ENCODE measurements around the gene SFI1. TPM values are rescaled to one million over a fixed set of nuclear protein-coding genes. Genes with fewer than 3 reads are reported as not detected.
A peak's percentile ranks its signal among the peaks of the same experiment; 100 is the strongest.
"Not testable (repeated sequence)": the region's sequence is repeated elsewhere in the genome, so short reads cannot be mapped to it uniquely, and the experiment has no call there.

Gene SFI1
- polyA plus RNA-seq, 1 donor (not counting 4 experiments of a cell fraction or from before 2014, with no cell fraction given) = 10.7 TPM

GRCh38 chr22:31492151-31492550 is 4.2 kb upstream of the SFI1 start:
- Histone ChIP-seq H2AFZ (ENCODE audit: control insufficient read depth, low read length) (peak overlapping the region; percentile 9), H3K9me3 (ENCODE audit: control insufficient read depth, low read depth, low read length) (no peaks in the 10 kb centered on the region), H3K27me3 (ENCODE audit: control insufficient read depth, extremely low read depth, insufficient read depth, low read length) (no peaks in the 10 kb centered on the region), H3K4me3 (ENCODE audit: control insufficient read depth in 2 of 3, extremely low read depth in 1 of 3, insufficient read depth in 2 of 3, low read depth in 1 of 3, low read length in 3 of 3) (no peak overlapping the region), H3K4me1 (ENCODE audit: control insufficient read depth, extremely low read depth, insufficient read depth, low read length) (peaks cover 33% of the 10 kb centered on the region), H4K20me1 (ENCODE audit: control insufficient read depth, extremely low read depth, insufficient read depth, low read length) (no peaks in the 10 kb centered on the region), H3K9me1 (ENCODE audit: control insufficient read depth, extremely low read depth, insufficient read depth, low read length) (no peaks in the 10 kb centered on the region), H3K9ac (ENCODE audit: control insufficient read depth, extremely low read depth, insufficient read depth, low read length) (no peak overlapping the region), H3K4me2 (ENCODE audit: control insufficient read depth, extremely low read depth, insufficient read depth, low read depth, low read length) (no peak overlapping the region), H3K36me3 (ENCODE audit: control insufficient read depth in 2 of 2, extremely low read depth in 1 of 2, insufficient read depth in 2 of 2, low read length in 2 of 2) (peaks cover 1 to 9% of the 10 kb centered on the region in 2 experiments), H3K79me2 (ENCODE audit: control insufficient read depth, insufficient read depth, low read length) (peaks cover 34% of the 10 kb centered on the region), H3K27ac (ENCODE audit: control insufficient read depth, insufficient read depth, low read length) (peak overlapping the region; percentile 14)
- no peak for DNase-seq (ENCODE audit: low read depth, low spot score)
- TF ChIP-seq CTCF (optimal IDR thresholded peaks at IDR 0.05 in 1 of 3, IDR thresholded peaks at IDR 0.05 in 1 of 3, conservative IDR thresholded peaks at IDR 0.05 in 1 of 3; ENCODE audit: extremely low read depth in 1 of 3, insufficient read depth in 2 of 3, low read length in 3 of 3) = no peak
- no peak for TF ChIP-seq EZH2 (IDR thresholded peaks at IDR 0.05; ENCODE audit: low read length)
- peak; percentile 9 for FAIRE-seq
- dilution Hi-C loops (cut with MboI; ENCODE audit: extremely low pct_ligation_motif_present, low sequenced_read_pairs) = no loop called here

- DNase-seq (ENCODE audit: low read depth, low spot score); H2AFZ ChIP-seq (ENCODE audit: control insufficient read depth, low read length); H3K4me3 ChIP-seq (ENCODE audit: control insufficient read depth in 2 of 3, extremely low read depth in 1 of 3, insufficient read depth in 2 of 3, low read depth in 1 of 3, low read length in 3 of 3); H3K27me3 ChIP-seq (ENCODE audit: control insufficient read depth, extremely low read depth, insufficient read depth, low read length); H3K36me3 ChIP-seq (ENCODE audit: control insufficient read depth in 2 of 2, extremely low read depth in 1 of 2, insufficient read depth in 2 of 2, low read length in 2 of 2); H3K9me3 ChIP-seq (ENCODE audit: control insufficient read depth, low read depth, low read length); H3K9ac ChIP-seq (ENCODE audit: control insufficient read depth, extremely low read depth, insufficient read depth, low read length); H3K27ac ChIP-seq (ENCODE audit: control insufficient read depth, insufficient read depth, low read length); dilution Hi-C loops (cut with MboI; ENCODE audit: extremely low pct_ligation_motif_present, low sequenced_read_pairs); H3K4me2 ChIP-seq (ENCODE audit: control insufficient read depth, extremely low read depth, insufficient read depth, low read depth, low read length); FAIRE-seq; H4K20me1 ChIP-seq (ENCODE audit: control insufficient read depth, extremely low read depth, insufficient read depth, low read length); H3K9me1 ChIP-seq (ENCODE audit: control insufficient read depth, extremely low read depth, insufficient read depth, low read length): not testable (repeated sequence)
- Histone ChIP-seq H3K79me2 (ENCODE audit: control insufficient read depth, insufficient read depth, low read length) (peaks cover 28% of the 10 kb centered on the region), H3K4me1 (ENCODE audit: control insufficient read depth, extremely low read depth, insufficient read depth, low read length) (peaks cover 29% of the 10 kb centered on the region)
These were observed 3.0 kb upstream of the SFI1 start for GRCh38 chr22:31493355-31493754.

DNA sequence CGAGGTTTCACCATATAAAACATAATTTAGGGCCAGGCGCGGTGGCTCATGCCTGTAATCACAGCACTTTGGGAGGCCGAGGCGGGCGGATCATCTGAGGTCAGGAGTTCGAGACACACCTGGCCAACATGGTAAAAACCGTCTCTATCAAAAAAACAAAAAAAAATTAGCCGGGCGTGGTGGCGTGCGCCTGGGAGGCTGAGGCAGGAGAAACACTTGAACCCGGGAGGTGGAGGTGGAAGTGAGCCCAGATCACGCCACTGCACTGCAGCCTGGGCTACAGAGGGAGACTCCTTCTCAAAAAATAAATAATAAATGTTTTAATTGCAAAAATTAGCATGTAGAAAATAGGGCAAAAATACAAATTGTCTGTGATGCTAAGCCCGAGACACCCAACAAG is 993 bp upstream of the SFI1 start:
- Histone ChIP-seq H3K27ac (ENCODE audit: control insufficient read depth, insufficient read depth, low read length) (peak overlapping the region; percentile 71), H3K36me3 (ENCODE audit: control insufficient read depth in 2 of 2, extremely low read depth in 1 of 2, insufficient read depth in 2 of 2, low read length in 2 of 2) (no peaks in the 10 kb centered on the region), H3K4me2 (ENCODE audit: control insufficient read depth, extremely low read depth, insufficient read depth, low read depth, low read length) (peak overlapping the region; percentile 94), H3K9me1 (ENCODE audit: control insufficient read depth, extremely low read depth, insufficient read depth, low read length) (no peaks in the 10 kb centered on the region), H3K4me3 (ENCODE audit: control insufficient read depth in 2 of 3, extremely low read depth in 1 of 3, insufficient read depth in 2 of 3, low read depth in 1 of 3, low read length in 3 of 3) (peak overlapping the region in 2 of 3 experiments; percentile 77 to 86), H3K27me3 (ENCODE audit: control insufficient read depth, extremely low read depth, insufficient read depth, low read length) (no peaks in the 10 kb centered on the region), H2AFZ (ENCODE audit: control insufficient read depth, low read length) (peak overlapping the region; percentile 10), H3K9ac (ENCODE audit: control insufficient read depth, extremely low read depth, insufficient read depth, low read length) (peak overlapping the region; percentile 85), H3K79me2 (ENCODE audit: control insufficient read depth, insufficient read depth, low read length) (peaks cover 14% of the 10 kb centered on the region), H4K20me1 (ENCODE audit: control insufficient read depth, extremely low read depth, insufficient read depth, low read length) (no peaks in the 10 kb centered on the region), H3K4me1 (ENCODE audit: control insufficient read depth, extremely low read depth, insufficient read depth, low read length) (peaks cover 23% of the 10 kb centered on the region), H3K9me3 (ENCODE audit: control insufficient read depth, low read depth, low read length) (no peaks in the 10 kb centered on the region)
- DNase-seq (ENCODE audit: low read depth, low spot score) = no peak
- TF ChIP-seq CTCF (optimal IDR thresholded peaks at IDR 0.05 in 1 of 3, IDR thresholded peaks at IDR 0.05 in 1 of 3, conservative IDR thresholded peaks at IDR 0.05 in 1 of 3; ENCODE audit: extremely low read depth in 1 of 3, insufficient read depth in 2 of 3, low read length in 3 of 3) = no peak
- no peak for TF ChIP-seq EZH2 (IDR thresholded peaks at IDR 0.05; ENCODE audit: low read length)
- dilution Hi-C loops (cut with MboI; ENCODE audit: extremely low pct_ligation_motif_present, low sequenced_read_pairs) = no loop called here
- FAIRE-seq = no peak
